H9 (cell line): ENCODE measurements around the gene PLEKHM3. TPM values are rescaled to one million over a fixed set of nuclear protein-coding genes. Genes with fewer than 3 reads are reported as not detected.

Source experiments
- DNase-seq: peaks from one replicate; pipeline ENCODE4 v3.0.0-alpha.2; 2017
- H2AFZ ChIP-seq: one replicate; pipeline ENCODE4 v1.6.1; 2013; ENCODE audit warnings: mild to moderate bottlenecking, low read length, control low read depth, moderate library complexity
- H2AK5ac ChIP-seq: 2 replicates; pipeline ENCODE4 v1.6.1; 2013; ENCODE audit warnings: low read length, control low read depth, mixed read lengths; ENCODE audit not compliant: insufficient read length
- H2BK120ac ChIP-seq: one replicate; pipeline ENCODE4 v1.6.1; 2013; ENCODE audit warnings: low read depth, mild to moderate bottlenecking, low read length, control low read depth, inconsistent platforms; ENCODE audit not compliant: poor library complexity, severe bottlenecking
- H2BK12ac ChIP-seq: 2 replicates; pipeline ENCODE4 v1.6.1; 2013; ENCODE audit warnings: low read length, control low read depth, mixed read lengths, low read depth; ENCODE audit not compliant: insufficient read length
- H2BK15ac ChIP-seq: 2 replicates; pipeline ENCODE4 v1.6.1; 2013; ENCODE audit warnings: low read depth, low read length, control low read depth
- H2BK20ac ChIP-seq: one replicate; pipeline ENCODE4 v1.6.1; 2013; ENCODE audit warnings: low read depth, mild to moderate bottlenecking, low read length, control low read depth, inconsistent platforms; ENCODE audit not compliant: poor library complexity, severe bottlenecking
- H2BK5ac ChIP-seq: 2 replicates; pipeline ENCODE4 v1.6.1; 2013; ENCODE audit warnings: low read length, control low read depth, mixed read lengths; ENCODE audit not compliant: insufficient read length
- H3K14ac ChIP-seq: 2 replicates; pipeline ENCODE4 v1.6.1; 2013; ENCODE audit warnings: low read length, control low read depth; ENCODE audit not compliant: insufficient read depth
- H3K18ac ChIP-seq: 2 replicates; pipeline ENCODE4 v1.6.1; 2013; ENCODE audit warnings: low read depth, mild to moderate bottlenecking, mixed read lengths, low read length, control low read depth; ENCODE audit not compliant: insufficient read length
- H3K23ac ChIP-seq: 2 replicates; pipeline ENCODE4 v1.6.1; 2013; ENCODE audit warnings: low read length, control low read depth, mixed read lengths, low read depth; ENCODE audit not compliant: insufficient read length
- H3K23me2 ChIP-seq: 2 replicates; pipeline ENCODE4 v1.6.1; 2013; ENCODE audit warnings: low read depth, mild to moderate bottlenecking, mixed read lengths, low read length, control low read depth; ENCODE audit not compliant: insufficient read length, poor library complexity, severe bottlenecking
- H3K27ac ChIP-seq: 2 replicates; pipeline ENCODE4 v1.5.1; 2013; ENCODE audit warnings: low read length, control low read depth, mixed read lengths, low read depth; ENCODE audit not compliant: insufficient read length
- H3K27me3 ChIP-seq: 2 replicates; pipeline ENCODE4 v1.6.1; 2013; ENCODE audit warnings: low read length, control low read depth, inconsistent platforms; ENCODE audit not compliant: insufficient read depth
- H3K4ac ChIP-seq: 2 replicates; pipeline ENCODE4 v1.6.1; 2013; ENCODE audit warnings: low read depth, mild to moderate bottlenecking, control low read depth, inconsistent platforms, low read length, moderate library complexity
- H3K4me1 ChIP-seq: 2 replicates; pipeline ENCODE4 v1.6.1; 2013; ENCODE audit warnings: low read length, control low read depth, inconsistent platforms; ENCODE audit not compliant: insufficient read depth
- H3K4me2 ChIP-seq: 2 replicates; pipeline ENCODE4 v1.6.1; 2013; ENCODE audit warnings: low read length, control low read depth, mixed read lengths; ENCODE audit not compliant: insufficient read length, insufficient read depth
- H3K56ac ChIP-seq: 2 replicates; pipeline ENCODE4 v1.6.1; 2013; ENCODE audit warnings: low read depth, mild to moderate bottlenecking, mixed read lengths, low read length, control low read depth; ENCODE audit not compliant: insufficient read length
- H3K79me1 ChIP-seq: 2 replicates; pipeline ENCODE4 v1.6.1; 2013; ENCODE audit warnings: low read depth, mild to moderate bottlenecking, moderate library complexity, low read length, control low read depth, inconsistent platforms; ENCODE audit not compliant: insufficient read depth, poor library complexity, severe bottlenecking
- H3K79me2 ChIP-seq: 2 replicates; pipeline ENCODE4 v1.6.1; 2013; ENCODE audit warnings: low read length, control low read depth, inconsistent platforms; ENCODE audit not compliant: insufficient read depth
- H3K9ac ChIP-seq: 2 replicates; pipeline ENCODE4 v1.6.1; 2013; ENCODE audit warnings: low read length, control low read depth, mixed read lengths; ENCODE audit not compliant: insufficient read length; ENCODE audit errors: extremely low read depth
- H3K9me3 ChIP-seq: one replicate; pipeline ENCODE4 v1.6.1; 2013; ENCODE audit warnings: low read depth, low read length, inconsistent platforms; ENCODE audit not compliant: control insufficient read depth
- H3T11ph ChIP-seq: one replicate; pipeline ENCODE4 v1.6.1; 2013; ENCODE audit warnings: mild to moderate bottlenecking, low read length, control low read depth, inconsistent platforms
- H4K20me1 ChIP-seq: one replicate; pipeline ENCODE4 v1.6.1; 2013; ENCODE audit not compliant: control insufficient read depth, insufficient read length, insufficient read depth
- H4K5ac ChIP-seq: 2 replicates; pipeline ENCODE4 v1.6.1; 2013; ENCODE audit warnings: low read depth, mild to moderate bottlenecking, mixed read lengths, low read length, control low read depth; ENCODE audit not compliant: insufficient read length
- H4K8ac ChIP-seq: replicated peaks from 2 replicates; pipeline ENCODE4 v1.6.1; 2013; ENCODE audit warnings: low read length, control low read depth, mixed read lengths, low read depth; ENCODE audit not compliant: insufficient read length
- H4K91ac ChIP-seq: 2 replicates; pipeline ENCODE4 v1.6.1; 2013; ENCODE audit warnings: low read depth, mild to moderate bottlenecking, moderate library complexity, mixed read lengths, low read length, control low read depth; ENCODE audit not compliant: insufficient read length
- H3K27ac Mint-ChIP-seq, 3 experiments: 2 replicates in 2 of 3; 3 replicates in 1 of 3; pipeline ENCODE4 v1.8.0; 2020 to 2021; ENCODE audit warnings: mixed read lengths in 3 of 3, mild to moderate bottlenecking in 1 of 3, moderate library complexity in 1 of 3
- H3K27me3 Mint-ChIP-seq: 2 replicates; pipeline ENCODE4 v1.8.0; 2021; ENCODE audit warnings: low read depth, mild to moderate bottlenecking, moderate library complexity, mixed read lengths
- H3K36me3 Mint-ChIP-seq, 3 experiments: 2 replicates in 2 of 3; 3 replicates in 1 of 3; pipeline ENCODE4 v1.8.0; 2020 to 2021; ENCODE audit warnings: low read depth in 3 of 3, mixed read lengths in 3 of 3; ENCODE audit not compliant: insufficient read depth in 1 of 3
- H3K4me1 Mint-ChIP-seq, 2 experiments: 2 replicates each; pipeline ENCODE4 v1.8.0; 2020; ENCODE audit warnings: mixed read lengths in 2 of 2
- H3K4me3 Mint-ChIP-seq, 2 experiments: 2 replicates in 1 of 2; 3 replicates in 1 of 2; pipeline ENCODE4 v1.8.0; 2020 to 2021; ENCODE audit warnings: mild to moderate bottlenecking in 2 of 2, mixed read lengths in 2 of 2, moderate library complexity in 1 of 2
- H3K9me3 Mint-ChIP-seq, 2 experiments: 2 replicates in 1 of 2; 3 replicates in 1 of 2; pipeline ENCODE4 v1.8.0; 2020; ENCODE audit warnings: mild to moderate bottlenecking in 2 of 2, mixed read lengths in 2 of 2, moderate library complexity in 1 of 2
- CTCF ChIP-seq: fragments of 200-600 bp; sonication (generic); conservative IDR thresholded peaks from 3 replicates; pipeline ENCODE4 v1.8.0; 2021; ENCODE audit warnings: antibody characterized with exemption, mild to moderate bottlenecking
- WGBS: extraction: QIAGEN DNeasy Blood & Tissue Kit; methylation state at CpG from one replicate; pipeline ENCODE4 v1.1.7; 2013; ENCODE audit warnings: missing lambda C conversion rate, low lambda C conversion rate, mixed read lengths; ENCODE audit not compliant: insufficient read length; ENCODE audit errors: extremely low coverage; 5-methylcytosine and 5-hydroxymethylcytosine counted together
- total RNA-seq: library from RNA; stranded (reverse); gene quantifications from 2 replicates; pipeline ENCODE4 v1.2.1, GENCODE V29; 2021

The PLEKHM3 gene
- total RNA-seq, 1 experiment from 2014 or later = 7.5 TPM

GRCh38 chr2:207944979-207945600 is 80.2 kb downstream of the PLEKHM3 start:
- no peaks in the 10 kb centered on the region for H3K27me3 ChIP-seq
- H3K4ac ChIP-seq = no peak overlapping the region
- no peaks in the 10 kb centered on the region for H3K23me2 ChIP-seq
- H4K8ac ChIP-seq = no peak overlapping the region
- no peak overlapping the region for H4K91ac ChIP-seq
- H4K5ac ChIP-seq = no peak overlapping the region
- H3K79me2 ChIP-seq = no peaks in the 10 kb centered on the region
- no peak overlapping the region for H2BK12ac ChIP-seq
- Mint-ChIP-seq H3K36me3 (0 out of 7 replicates have a peak, but pooled peaks cover 0 to 5% (median 0%) of the 10 kb centered on the region in 3 experiments), H3K9me3 (no peaks in the 10 kb centered on the region), H3K4me3 (no peak overlapping the region), H3K4me1 (peaks cover 34% of the 10 kb centered on the region in 2 experiments), H3K27ac (peak overlapping the region in 1 of 3 experiments; percentile 61; a peak in 2 of 7 replicates), H3K27me3 (no peaks in the 10 kb centered on the region)
- H3K79me1 ChIP-seq = no peaks in the 10 kb centered on the region
- H2AK5ac ChIP-seq = no peak overlapping the region
- no peak overlapping the region for H2BK5ac ChIP-seq
- H3K56ac ChIP-seq = no peak overlapping the region
- no peaks in the 10 kb centered on the region for H3K9me3 ChIP-seq
- H3K4me2 ChIP-seq = no peak overlapping the region
- no CpG with 5 or more reads among the region's 4 CpGs for WGBS
- H3K14ac ChIP-seq = no peak overlapping the region
- no peak overlapping the region for H3K9ac ChIP-seq
- no peak overlapping the region for H2BK120ac ChIP-seq
- peaks cover 2% of the 10 kb centered on the region; the same call in 1 of the 2 replicates for H3K4me1 ChIP-seq
- H2BK15ac ChIP-seq = no peak overlapping the region
- no peak for DNase-seq
- no peak overlapping the region for H2BK20ac ChIP-seq
- no peaks in the 10 kb centered on the region for H4K20me1 ChIP-seq
- no peak overlapping the region for H3K18ac ChIP-seq
- no peak overlapping the region for H3T11ph ChIP-seq
- no peak overlapping the region for H3K27ac ChIP-seq
- no peak; the same call in 2 of the 3 replicates for TF ChIP-seq CTCF
- no peak overlapping the region for H2AFZ ChIP-seq
- no peak overlapping the region for H3K23ac ChIP-seq
